ENCODE measurements around the gene ANKS6.
A peak's percentile ranks its signal among the peaks of the same experiment; 100 is the strongest.

Gene ANKS6

GRCh38 chr9:98807070-98807813 is 10.9 kb upstream of the ANKS6 start, which contains the start of gene GALNT12:
TSS of gene GALNT12 (plus strand) at chr9:98807670. CDS start at chr9:98807699, 29 bp downstream.
- H3K4me1 ChIP-seq (ENCODE audit: control insufficient read depth, low read length), result peaks cover 17% of the 10 kb centered on the region

GRCh38 chr9:98806394-98807035 is 10.2 kb upstream of the ANKS6 start:
- Histone ChIP-seq H3F3A (ENCODE audit: control insufficient read depth, insufficient read depth) (no peaks in the 10 kb centered on the region), H3K4me2 (ENCODE audit: low read length) (no peak overlapping the region; the same call in 1 of the 2 replicates)
- TF ChIP-seq CTCF (IDR thresholded peaks at IDR 0.05; ENCODE audit: low read depth, low read length, poor library complexity, severe bottlenecking) (peak; percentile 31), EZH2phosphoT487 (IDR thresholded peaks at IDR 0.05; ENCODE audit: borderline replicate concordance, low read length) (no peak)

More at GRCh38 chr9:98807070-98807813, 10.9 kb upstream of the ANKS6 start, which contains the start of gene GALNT12:
- no peaks in the 10 kb centered on the region for H4K20me1 ChIP-seq (ENCODE audit: control insufficient read depth, insufficient read depth, low read depth, low read length)
- peak within 1 kb of the TSS; percentile 79 for H3K4me3 ChIP-seq (ENCODE audit: low read length)
- H3K79me2 ChIP-seq (ENCODE audit: control insufficient read depth, low read length), result no peaks in the 10 kb centered on the region
- no peaks in the 10 kb centered on the region for H3K9me3 ChIP-seq (ENCODE audit: control insufficient read depth, insufficient read depth, low read length)
- H3K27ac ChIP-seq (ENCODE audit: low read depth, low read length), result no peak within 1 kb of the TSS
- H3K27me3 ChIP-seq (ENCODE audit: control insufficient read depth, low read length), result peaks cover 36% of the 10 kb centered on the region
- no peaks in the 10 kb centered on the region for H3K9me2 ChIP-seq (replicated peaks; ENCODE audit: control insufficient read depth, low read length)
- TF ChIP-seq CTCF (IDR thresholded peaks at IDR 0.05; ENCODE audit: low read depth, low read length, poor library complexity, severe bottlenecking) (no peak), EZH2phosphoT487 (IDR thresholded peaks at IDR 0.05; ENCODE audit: borderline replicate concordance, low read length) (no peak)
- H3F3A ChIP-seq (ENCODE audit: control insufficient read depth, insufficient read depth), result no peaks in the 10 kb centered on the region
- H3K36me3 ChIP-seq (ENCODE audit: control insufficient read depth, low read length), result no peaks in the 10 kb centered on the region
- peak within 1 kb of the TSS; percentile 88 for H3K4me2 ChIP-seq (ENCODE audit: low read length)

GRCh38 chr9:98805506-98806272 is 9.3 kb upstream of the ANKS6 start:
- Histone ChIP-seq H3K27me3 (ENCODE audit: control insufficient read depth, low read length) (peaks cover 38% of the 10 kb centered on the region), H3K4me1 (ENCODE audit: control insufficient read depth, low read length) (peaks cover 17% of the 10 kb centered on the region), H3K9me2 (replicated peaks; ENCODE audit: control insufficient read depth, low read length) (no peaks in the 10 kb centered on the region), H3K4me3 (ENCODE audit: low read length) (no peak overlapping the region), H3F3A (ENCODE audit: control insufficient read depth, insufficient read depth) (no peaks in the 10 kb centered on the region), H3K4me2 (ENCODE audit: low read length) (no peak overlapping the region), H3K36me3 (ENCODE audit: control insufficient read depth, low read length) (no peaks in the 10 kb centered on the region), H3K79me2 (ENCODE audit: control insufficient read depth, low read length) (no peaks in the 10 kb centered on the region), H4K20me1 (ENCODE audit: control insufficient read depth, insufficient read depth, low read depth, low read length) (no peaks in the 10 kb centered on the region), H3K9me3 (ENCODE audit: control insufficient read depth, insufficient read depth, low read length) (no peaks in the 10 kb centered on the region), H3K27ac (ENCODE audit: low read depth, low read length) (no peak overlapping the region)
- TF ChIP-seq CTCF (IDR thresholded peaks at IDR 0.05; ENCODE audit: low read depth, low read length, poor library complexity, severe bottlenecking) (no peak), EZH2phosphoT487 (IDR thresholded peaks at IDR 0.05; ENCODE audit: borderline replicate concordance, low read length) (no peak)

More at GRCh38 chr9:98806394-98807035, 10.2 kb upstream of the ANKS6 start:
- no peak overlapping the region for H3K4me3 ChIP-seq (ENCODE audit: low read length)
- no peak overlapping the region for H3K27ac ChIP-seq (ENCODE audit: low read depth, low read length)
- no peaks in the 10 kb centered on the region for H3K9me3 ChIP-seq (ENCODE audit: control insufficient read depth, insufficient read depth, low read length)
- H3K9me2 ChIP-seq (replicated peaks; ENCODE audit: control insufficient read depth, low read length), result no peaks in the 10 kb centered on the region
- no peaks in the 10 kb centered on the region for H3K36me3 ChIP-seq (ENCODE audit: control insufficient read depth, low read length)
- peaks cover 41% of the 10 kb centered on the region for H3K27me3 ChIP-seq (ENCODE audit: control insufficient read depth, low read length)
- H4K20me1 ChIP-seq (ENCODE audit: control insufficient read depth, insufficient read depth, low read depth, low read length), result no peaks in the 10 kb centered on the region
- H3K79me2 ChIP-seq (ENCODE audit: control insufficient read depth, low read length), result no peaks in the 10 kb centered on the region
- H3K4me1 ChIP-seq (ENCODE audit: control insufficient read depth, low read length), result peaks cover 17% of the 10 kb centered on the region
